DMS79 treated with DMSO at 0.1 percent for 48 hours (cell line): Measurements from ENCODE around the gene C9orf50.

ENCODE experiments used
- DNase-seq: peaks from one replicate; lab custom pipeline; 2025; lab: John Stamatoyannopoulos, UW

Gene C9orf50

DNA sequence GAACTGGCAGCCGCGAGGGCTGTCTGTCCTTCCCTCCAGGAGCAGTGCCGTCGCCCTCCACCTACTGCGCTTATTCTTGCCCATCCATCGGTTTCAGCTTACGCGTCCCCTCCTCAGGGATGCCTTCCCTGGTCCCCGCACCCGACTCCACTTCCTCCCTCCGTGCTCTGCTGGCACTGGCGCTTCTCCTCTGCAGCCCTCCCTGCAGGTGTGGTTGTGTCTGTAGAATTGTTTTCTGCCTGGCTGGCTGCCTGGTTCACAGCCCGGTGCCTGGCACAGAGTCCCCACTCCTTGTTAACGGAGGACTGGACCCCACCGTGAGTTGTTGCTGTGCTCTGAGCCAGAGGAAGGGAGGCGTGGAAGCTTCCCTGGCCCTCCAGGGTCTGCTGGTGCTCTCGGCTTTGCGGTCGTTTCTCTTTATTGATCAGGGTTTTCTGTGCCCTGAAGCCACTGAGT lies 10.8 kb upstream of the C9orf50 start:
- no peak for DNase-seq

DNA sequence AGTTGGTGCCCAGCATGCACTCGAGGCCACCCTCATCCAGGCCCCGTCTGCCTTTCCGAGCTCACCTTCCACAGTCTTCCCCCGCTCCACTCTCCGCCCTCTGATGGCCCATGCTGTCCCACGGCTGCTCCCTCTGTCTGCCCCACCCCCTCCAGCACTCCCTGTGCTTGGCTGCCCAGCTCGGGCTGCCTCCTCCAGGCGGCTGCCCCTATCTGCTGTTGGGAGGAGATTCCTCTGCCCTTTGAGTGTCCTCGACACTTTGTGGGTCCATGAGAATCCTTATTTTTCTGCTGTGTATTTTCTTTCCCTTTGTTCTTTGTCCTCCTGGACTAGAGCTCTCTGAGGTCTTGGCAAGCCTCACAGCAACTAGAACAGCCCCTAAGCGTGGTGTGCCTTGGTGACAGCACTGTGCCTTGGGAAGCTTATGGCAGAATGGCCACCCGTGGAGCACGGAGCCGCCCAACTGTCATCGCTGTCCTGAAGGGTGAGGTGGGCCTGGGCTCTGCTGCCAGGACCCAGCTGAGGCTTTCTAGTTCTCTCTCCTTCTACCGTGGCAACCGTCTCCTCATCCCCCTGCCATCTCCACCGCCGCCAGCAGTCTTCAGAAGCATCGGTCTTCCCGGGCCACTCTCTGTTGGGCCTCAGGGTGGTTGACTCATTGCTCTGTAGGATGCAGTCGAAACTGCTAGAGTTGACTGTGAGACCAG lies 10.2 kb upstream of the C9orf50 start:
- no peak for DNase-seq

DNA sequence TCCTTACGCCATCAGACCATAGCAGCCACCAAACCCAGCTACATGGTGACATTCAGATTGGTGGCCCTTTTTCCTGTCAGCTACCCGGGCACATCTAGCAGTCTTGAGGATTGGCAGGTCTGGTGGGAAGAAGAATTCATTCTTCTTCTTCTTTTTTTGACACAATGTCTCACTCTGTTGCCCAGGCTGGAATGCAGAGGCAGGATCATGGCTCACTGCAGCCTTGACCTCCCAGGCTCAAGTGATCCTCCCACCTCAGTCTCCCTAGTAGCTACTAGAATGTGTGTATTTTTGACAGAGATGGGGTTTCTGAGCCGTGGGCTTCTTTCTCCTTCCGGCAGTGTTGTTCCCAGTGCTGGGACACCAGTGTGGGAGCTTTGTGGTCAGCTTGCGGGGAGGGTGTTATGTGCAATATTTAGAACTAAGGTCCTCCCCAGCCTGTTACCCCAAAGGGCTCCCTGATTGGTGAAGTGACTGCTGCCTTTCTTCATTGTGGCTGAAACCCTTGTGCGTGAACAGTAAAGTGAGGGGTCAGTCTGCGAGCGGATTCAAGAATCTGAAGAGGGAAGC lies 8.4 kb upstream of the C9orf50 start:
- no peak for DNase-seq

DNA sequence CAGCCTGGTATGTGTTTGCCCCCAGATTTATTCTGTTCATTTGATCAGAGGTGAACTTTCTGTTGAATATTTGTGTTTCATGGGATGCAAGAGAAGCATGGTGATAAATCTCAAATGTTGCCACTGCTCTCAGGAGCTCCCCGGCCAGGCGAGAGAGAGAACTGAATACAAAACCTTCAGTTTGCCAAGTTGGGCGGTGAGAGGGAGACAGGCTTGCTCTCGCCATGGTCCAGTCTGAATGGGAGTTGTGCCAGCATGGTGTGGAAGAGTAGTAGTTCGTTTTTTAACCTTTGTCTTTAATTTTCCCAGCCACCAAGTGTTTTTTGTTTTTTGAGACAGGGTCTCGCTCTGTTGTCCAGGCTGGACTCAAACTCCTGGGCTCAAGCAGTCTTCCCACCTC lies 7.8 kb upstream of the C9orf50 start:
- DNase-seq, result no peak

DNA sequence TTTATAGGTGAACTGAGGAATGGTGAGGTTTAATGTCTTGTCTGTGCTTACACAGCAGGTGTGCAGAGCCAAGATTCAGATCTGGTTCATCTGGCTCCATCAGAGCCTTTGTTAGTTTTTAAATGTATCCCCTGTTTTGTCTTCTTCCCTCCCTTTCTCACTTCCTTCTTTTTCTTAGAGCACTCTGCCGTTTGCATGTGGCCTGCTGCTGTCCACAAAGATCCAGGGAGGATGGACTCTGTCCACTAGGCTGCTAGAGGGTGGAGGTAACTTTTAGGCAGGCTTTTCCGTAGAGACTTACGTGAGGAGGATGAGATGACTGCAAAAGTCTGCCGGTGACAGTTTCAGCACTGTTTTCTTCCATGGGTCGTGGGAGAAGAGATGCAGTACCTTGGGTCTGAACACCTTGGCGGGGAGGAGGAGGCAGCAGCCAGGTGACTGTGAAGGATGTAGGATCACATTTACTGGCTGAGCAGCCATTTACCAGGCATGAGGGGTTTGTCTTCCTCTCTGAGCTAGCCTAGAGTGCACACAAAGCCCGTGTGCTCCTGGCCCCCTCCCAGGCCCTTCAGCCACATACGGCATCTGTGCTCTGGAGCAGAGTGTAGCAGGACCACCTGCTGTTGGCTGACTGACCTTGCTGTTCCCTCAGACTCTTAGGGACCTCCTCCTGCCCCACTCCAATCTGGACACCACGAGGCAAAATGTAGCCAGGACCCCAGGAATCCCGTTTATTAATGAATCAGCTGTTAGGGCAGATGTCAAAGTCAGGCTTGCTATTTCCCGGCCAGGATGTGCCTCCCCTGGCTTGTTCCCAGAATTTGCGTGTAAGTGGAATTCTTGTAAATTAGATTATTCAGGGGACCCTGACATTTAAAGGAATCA lies 6.9 kb upstream of the C9orf50 start:
- DNase-seq, result no peak

DNA sequence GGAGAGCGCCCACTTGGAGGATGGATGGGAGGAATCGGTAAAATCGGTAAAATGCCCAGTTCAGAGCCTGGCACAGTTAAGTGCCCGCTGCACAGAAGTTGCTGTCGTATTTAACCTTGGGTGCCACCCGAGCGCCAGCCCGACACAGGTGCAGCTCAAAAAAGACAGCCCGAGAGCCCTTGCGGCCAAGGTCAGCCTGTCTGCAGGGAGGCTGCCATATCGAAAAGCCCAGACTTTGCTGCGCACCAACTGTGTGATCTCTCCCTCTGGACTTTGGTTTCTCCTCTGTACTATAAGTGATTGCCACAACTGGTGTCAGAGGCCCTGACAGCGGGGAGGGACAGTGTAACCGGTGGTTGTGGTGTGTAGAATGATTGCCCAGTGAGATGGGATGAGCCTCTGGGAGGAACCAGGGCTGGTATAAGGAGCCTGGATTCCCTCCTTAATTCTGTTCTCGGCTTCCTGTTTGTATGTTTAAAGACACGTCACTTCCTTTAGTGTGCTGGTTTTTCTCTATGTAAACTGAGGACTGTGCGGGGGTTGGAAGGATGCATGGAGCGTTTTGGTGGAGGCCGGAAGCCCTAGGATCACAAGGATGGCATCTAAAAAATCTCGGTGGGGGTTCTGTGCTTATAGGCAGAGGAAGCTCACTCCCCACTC lies 5.9 kb upstream of the C9orf50 start:
- no peak for DNase-seq

DNA sequence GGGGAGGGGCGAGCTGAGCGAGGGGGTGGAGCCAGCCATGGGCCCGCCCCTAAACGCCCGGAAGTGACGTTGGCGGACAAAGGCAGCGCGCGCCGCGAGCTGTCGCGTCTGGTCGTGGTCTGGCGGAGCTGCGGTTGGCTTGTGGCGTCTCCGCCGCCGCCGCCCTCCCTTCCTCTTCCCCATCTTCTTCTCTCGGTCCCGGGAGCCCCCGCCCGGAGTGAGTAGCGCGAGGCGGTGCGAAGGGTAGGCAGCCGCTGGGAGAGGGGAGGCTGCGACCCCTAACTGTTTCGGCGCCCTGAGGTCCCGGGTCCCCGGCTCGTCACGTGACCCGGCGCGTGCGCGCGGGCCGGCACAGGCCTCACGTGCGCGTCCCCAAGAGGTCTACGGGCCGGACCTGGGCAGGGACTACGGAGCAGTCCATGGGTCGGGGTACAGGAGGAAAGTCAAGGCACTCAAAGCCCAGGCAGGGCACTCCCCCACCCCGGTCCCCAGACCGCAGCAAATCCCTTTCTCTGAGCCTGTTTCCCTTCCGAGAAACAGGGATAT lies 5.3 kb upstream of the C9orf50 start, which contains the start of gene NTMT1:
TSS of gene NTMT1 (plus strand) at position 85 of the 546 bp plus-strand sequence. CDS start 6,541 bp downstream, outside the sequence.
- DNase-seq, result peak; percentile 57

DNA sequence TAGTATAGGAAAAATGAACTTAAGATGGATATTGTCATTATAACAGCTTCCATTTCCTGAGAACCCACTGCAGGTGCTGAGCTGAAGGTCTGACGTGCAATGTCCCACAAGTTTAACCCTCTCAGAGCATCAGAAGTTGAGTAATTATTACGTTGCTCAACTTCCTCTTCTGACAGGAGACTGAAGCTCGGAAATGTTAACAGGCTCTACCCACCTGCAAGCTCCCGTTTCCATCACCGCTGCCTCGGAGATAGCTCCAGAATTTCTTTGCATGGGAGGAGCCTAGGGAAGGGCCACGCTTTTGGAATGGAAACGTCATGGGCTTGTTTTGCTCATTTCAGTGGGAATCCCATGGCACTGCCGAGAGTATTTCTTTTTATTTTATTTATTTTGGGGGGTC lies 4.0 kb upstream of the C9orf50 start:
- DNase-seq, result no peak

DNA sequence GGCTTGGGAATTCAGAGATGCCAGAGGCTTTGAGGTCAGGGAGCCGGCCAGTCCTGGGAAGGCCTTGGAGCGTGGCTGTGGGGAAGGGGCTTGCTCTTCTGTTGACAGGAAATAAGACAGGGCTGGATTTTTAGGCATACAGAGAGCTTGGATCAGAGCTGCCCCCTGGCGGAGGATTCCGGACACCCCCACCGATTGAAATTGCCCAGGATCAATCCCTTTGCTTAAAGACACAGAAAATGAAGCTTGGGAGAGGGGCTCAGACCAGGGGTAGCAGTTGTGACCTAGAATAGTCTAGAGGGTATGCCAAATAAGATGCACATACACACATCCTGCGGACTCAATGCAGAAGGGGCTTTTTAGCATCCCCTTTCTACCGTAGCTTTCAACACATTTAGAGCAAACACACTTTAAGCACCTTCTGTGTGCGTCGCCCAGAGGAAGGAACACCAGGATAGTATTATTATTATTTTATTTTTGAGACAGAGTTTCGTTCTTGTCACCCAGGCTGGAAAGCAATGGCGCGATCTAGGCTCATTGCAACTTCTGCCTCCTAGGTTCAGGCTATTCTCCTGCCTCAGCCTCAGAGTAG lies 3.4 kb upstream of the C9orf50 start:
- peak; percentile 34 for DNase-seq

DNA sequence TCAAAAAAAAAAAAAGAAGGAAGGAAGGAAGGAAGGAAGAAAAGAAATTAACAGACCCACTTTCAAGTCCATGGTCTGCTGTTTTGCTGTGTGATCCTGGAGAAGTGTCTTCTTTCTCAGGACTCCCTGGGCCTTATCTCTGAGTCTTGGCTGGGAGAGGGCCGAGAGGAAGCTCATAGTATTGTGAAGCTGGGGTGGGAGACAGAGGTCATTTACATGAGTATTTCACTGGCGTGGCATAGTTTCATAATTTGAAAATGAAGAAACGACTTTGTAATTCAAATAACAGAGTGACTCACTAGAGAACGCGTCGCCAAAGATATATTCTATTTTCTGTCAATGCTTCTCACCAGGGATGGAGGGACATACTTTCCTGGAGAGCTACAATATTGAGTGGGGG lies 2.4 kb upstream of the C9orf50 start:
- DNase-seq, result no peak

DNA sequence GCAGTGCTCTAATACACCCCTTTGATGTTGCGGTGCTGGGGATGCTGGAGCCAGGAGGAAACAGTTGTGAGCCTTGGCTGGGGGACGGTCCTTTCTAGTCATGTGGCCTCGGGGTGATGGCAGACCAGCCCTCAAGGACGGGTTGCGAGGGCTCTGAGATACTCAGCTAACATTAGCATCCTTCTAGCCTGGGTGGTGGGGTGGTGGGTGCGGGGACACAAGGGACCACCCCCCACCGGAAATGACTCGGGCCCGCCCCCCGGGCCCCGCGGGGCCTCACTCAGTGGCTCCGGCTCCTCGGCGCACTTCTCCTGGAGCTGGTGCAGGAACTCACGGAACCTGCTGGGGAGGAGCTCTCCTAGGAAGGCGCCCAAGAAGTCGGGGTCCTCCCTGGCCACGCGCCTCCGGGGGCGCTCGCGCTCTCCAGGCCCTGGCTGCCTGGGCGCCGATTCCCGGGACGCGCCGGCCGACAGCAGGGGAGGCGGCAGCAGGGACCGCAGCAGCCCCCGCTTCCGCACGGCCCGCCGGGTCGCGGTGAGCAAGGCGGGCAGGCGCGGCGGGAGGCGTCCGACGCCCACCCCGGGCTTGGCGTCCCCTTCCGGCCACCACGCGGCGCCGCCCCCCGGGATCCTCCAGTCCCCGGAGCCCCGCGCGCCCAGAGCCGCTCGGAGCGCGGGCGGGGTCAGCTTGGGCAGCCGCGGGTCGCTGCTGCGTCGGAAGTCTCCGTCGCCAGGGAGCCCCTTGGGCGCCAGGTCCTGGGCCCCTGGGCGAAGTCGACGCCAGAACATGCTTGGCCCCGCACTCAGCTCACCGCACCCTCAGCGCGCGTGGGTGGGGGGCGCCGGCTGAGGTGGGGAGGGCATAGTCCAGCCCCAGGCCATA lies 873 bp downstream of the C9orf50 start:
- DNase-seq, result peak; percentile 10

DNA sequence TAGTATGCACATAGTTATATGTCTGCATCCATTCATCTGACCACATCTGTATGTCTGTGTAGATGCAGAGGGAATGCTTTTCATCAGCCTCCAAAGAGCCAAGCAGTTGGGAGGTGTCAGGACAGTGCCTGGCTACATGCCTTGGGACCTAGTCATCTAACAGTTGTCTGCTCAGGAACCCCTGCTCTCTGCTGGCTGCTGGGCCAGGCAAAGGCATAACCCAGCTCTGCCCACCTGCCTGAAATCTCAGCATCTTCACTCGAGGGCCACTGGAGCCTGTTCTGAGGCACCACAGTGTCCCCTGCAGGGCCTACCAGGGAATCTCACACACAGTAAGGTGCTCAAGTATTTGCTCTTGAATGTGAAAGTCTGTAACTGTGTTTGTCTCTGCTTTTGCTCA lies 3.7 kb downstream of the C9orf50 start:
- DNase-seq, result peak; percentile 26

DNA sequence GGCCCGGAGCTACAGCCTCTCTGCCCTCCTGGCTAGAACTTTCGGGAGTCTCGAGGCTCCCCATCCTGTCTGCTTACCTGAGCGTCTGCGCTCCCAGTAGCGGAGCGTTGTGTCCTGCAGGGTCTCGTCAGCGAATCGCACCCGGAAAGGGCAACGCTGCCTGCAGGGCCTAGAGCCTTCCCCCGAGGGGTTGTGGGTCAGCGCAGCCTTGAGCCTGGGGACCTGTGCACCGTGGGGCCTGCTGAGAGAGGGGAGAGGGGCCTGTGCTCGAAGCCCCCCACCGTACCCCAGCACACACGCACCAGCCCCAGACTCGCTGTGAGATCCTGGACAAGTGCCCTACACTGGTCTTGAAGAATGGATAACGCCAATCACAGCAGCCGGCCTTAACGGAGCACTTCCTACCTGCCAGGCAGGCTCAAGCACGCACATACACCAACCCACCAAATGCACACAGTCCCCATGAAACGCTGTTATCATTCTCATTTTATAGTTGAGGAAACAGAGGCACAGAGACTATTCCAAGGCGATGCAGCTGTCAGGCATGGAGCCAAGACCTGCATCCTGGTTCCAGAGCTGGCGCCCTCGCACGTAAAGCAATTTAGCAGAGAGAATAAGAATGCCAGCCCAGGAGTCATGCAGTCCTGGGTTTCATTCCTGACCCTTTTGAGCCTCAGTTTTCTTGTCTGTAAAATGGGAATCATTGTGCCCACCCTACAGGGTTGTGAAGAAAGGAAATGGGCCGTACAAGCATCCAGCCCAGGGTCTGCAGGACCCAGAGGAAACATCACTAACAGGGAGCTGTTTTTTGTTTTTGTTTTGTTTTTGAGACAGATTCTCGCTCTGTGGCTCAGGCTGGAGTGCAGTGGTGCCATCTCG lies 5.3 kb downstream of the C9orf50 start:
- no peak for DNase-seq

DNA sequence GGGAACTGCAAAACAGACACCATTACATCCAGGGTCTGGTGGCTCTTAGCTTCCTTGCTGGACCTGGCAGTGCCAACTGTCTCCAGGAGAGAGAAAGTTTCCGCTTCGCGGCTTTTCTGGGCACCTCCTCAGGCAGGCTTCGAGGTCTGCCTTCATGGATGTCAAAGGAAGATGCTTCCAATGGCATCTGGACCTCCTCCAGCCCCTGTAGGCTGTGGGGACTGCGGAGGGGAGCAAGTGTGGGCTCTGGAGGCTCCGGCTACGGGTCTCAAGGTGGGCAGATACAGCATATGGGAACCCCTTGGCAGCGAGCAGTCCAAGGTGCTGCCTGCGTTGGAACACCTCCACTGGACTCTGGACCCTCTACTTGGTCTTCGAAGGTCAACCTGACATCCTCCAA lies 6.0 kb downstream of the C9orf50 start:
- DNase-seq, result no peak

DNA sequence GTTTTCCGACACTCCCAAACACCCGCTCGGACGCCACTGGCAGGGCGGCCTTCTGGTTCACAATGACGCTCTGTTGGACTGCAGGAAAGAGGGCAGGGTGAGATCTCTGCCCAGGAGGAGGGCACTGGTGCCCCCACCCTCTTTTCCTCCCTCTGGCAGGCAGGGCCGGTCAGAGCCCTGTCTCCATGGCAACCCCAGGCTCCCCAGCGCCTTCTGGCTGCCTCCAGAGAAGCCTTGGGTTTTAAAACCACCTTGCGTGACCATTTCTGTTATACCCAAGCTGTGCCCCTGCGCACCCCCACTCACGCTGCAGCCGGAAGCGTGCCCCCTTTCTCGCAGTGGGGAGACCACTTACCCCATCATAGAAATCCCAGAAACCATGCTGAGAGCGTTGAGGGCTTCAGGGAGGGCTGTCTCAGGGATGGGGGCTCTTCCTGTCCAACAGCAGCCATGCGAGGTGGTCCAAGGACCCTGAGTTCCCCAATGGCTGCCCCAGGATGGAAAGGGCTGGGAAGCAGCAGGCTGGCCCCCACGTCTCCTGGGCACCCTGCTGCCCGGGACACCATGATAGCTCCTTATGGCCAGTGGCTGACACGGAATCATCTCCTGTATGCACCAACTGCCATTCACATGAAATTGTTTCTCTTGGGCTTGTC lies 7.3 kb downstream of the C9orf50 start:
- peak; percentile 80 for DNase-seq

DNA sequence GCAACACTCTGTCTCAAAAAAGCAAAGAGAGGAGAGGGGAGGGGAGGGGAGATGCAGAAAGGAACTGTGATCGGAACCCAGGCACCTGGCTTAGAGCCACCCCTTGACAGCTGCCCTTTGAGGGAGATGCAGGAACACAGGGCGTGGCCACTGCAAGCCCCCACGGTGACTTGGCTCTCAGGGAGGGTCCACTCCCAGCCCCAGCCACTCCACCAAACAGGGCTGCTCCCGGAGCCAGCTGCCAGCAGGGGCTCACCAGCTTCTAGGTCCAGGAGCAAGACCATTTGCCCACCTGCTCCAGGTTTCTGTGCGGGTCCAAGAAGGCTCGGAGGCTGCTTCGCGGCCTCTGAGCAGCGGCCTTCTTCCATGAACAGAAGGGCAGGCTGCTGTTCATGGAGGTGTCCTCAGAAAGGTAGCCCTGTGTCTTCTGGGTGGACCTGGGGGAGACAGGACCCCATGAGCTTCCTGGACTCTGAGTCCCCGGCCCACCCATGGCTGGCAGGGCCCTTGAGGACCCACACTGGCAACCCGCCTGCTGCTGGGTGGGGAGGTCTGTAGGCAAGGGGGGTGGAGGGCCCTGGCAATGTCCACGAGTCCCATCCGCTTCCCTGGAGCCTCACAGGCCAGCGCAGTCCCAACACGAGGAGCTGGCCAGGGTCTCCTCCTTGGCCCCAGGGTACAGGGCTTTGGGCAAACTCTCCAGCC lies 7.9 kb downstream of the C9orf50 start:
- DNase-seq, result peak; percentile 24

DNA sequence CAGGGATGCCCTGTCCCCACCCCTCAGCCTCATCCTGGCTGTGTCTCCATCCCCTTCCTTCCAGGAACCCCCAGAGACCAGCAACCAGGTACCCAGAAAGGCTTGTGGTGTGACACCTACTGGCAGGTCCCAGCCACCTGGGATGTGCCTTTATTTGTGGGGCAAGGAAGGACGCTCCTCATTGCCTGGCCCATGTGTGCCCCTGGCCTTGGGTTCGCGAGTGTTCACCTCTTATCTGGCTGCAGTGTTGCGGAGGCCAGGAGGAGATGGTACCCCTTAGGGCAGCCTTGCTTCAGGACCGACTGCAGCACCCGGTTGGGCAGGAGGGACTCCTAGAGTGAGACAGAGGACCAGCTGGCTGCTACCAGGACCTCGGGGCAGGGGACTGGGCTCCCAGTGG lies 8.8 kb downstream of the C9orf50 start:
- no peak for DNase-seq

DNA sequence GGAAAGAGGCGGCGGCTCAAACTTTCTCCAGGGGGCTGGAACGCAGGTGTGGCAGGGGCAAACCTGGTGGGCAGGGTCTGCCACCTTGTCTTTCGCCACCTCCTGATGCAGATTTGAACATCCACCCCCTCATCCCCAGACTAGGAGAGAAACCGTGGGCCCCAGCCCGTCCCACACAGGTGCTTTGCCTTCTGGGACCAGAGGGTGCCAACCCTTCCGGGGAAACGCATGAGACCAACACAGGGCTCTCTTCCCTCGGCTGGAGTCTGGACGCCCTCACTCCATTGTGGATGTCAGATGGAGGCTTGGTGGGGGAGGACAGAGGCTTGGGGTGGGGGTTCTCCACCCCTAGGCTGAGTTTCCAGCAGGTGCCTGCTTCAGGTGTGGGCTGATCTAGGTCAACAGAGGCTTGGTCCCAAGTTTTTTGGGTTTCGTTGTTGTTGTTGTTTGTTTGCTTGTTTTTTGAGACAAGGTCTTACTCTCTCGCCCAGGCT lies 9.5 kb downstream of the C9orf50 start:
- DNase-seq, result no peak
